T-helper 17 cell (primary cell): ENCODE measurements around the gene NANOS3. TPM values are rescaled to one million over a fixed set of nuclear protein-coding genes. Genes with fewer than 3 reads are reported as not detected.

Experiments used
- ATAC-seq: fragments of 150-1000 bp; cut with Tn5 transposase; 2 replicates; pipeline ENCODE4 v1.10.0; 2021; ENCODE audit warnings: mild to moderate bottlenecking, moderate library complexity
- DNase-seq, 3 donors: peaks; one replicate each; pipeline versions ENCODE4 v3.0.0 to v3.0.0-alpha.2; 2020 to 2021
- H3K9me3 ChIP-seq: one replicate; pipeline ENCODE4 v1.7.0; 2013; ENCODE audit warnings: low read length, mild to moderate bottlenecking; ENCODE audit not compliant: control insufficient read depth, poor library complexity, severe bottlenecking
- H3K27ac Mint-ChIP-seq: one replicate; pipeline ENCODE4 v1.8.0; 2022; ENCODE audit warnings: mild to moderate bottlenecking, moderate library complexity, mixed read lengths
- H3K27me3 Mint-ChIP-seq: one replicate; pipeline ENCODE4 v1.8.0; 2022; ENCODE audit warnings: mixed read lengths
- H3K36me3 Mint-ChIP-seq: one replicate; pipeline ENCODE4 v1.8.0; 2022; ENCODE audit warnings: low read depth, mixed read lengths
- H3K4me1 Mint-ChIP-seq: one replicate; pipeline ENCODE4 v1.8.0; 2022; ENCODE audit warnings: mild to moderate bottlenecking, mixed read lengths
- H3K4me3 Mint-ChIP-seq: one replicate; pipeline ENCODE4 v1.8.0; 2022; ENCODE audit warnings: mild to moderate bottlenecking, moderate library complexity, mixed read lengths
- total RNA-seq, 4 donors: library from RNA in 2 of 4; stranded (reverse) in 2 of 4; gene quantifications; one replicate each; pipeline ENCODE4 v1.2.3 and lab custom pipeline; 2022 to 2026

Gene NANOS3
- total RNA-seq: 1 to 10 TPM in 1 of 2 donors, under 1 TPM in 1; 0.60 to 2.6 TPM
- 1.0 to 3.9 reads per million in 2 donors for total RNA-seq (lab: John Stamatoyannopoulos, UW)

- Mint-ChIP-seq H3K4me3 (no peak within 1 kb of the TSS), H3K27ac (no peak within 1 kb of the TSS), H3K27me3 (peaks cover 8% of the 10 kb centered on the region), H3K4me1 (peaks cover 13% of the 10 kb centered on the region), H3K36me3 (no peaks in the 10 kb centered on the region)
- no peak for DNase-seq
- ATAC-seq: no peak
- H3K9me3 ChIP-seq: no peaks in the 10 kb centered on the region
Observed at GRCh38 chr19:13876834-13877233, at the start of gene NANOS3. Gene NANOS3 (plus strand): TSS chr19:13877134. CDS start chr19:13877249, 115 bp downstream.

GRCh38 chr19:13827656-13828055 is 49.3 kb upstream of the NANOS3 start:
- no peaks in the 10 kb centered on the region for H3K9me3 ChIP-seq
- Mint-ChIP-seq H3K4me1 (peaks cover 27% of the 10 kb centered on the region), H3K27me3 (no peaks in the 10 kb centered on the region), H3K27ac (peak overlapping the region; percentile 86), H3K4me3 (no peak overlapping the region), H3K36me3 (peaks cover 5% of the 10 kb centered on the region)
- DNase-seq (no peak), ATAC-seq (no peak)

GRCh38 chr19:13830114-13830740 is 46.7 kb upstream of the NANOS3 start:
- no peaks in the 10 kb centered on the region for H3K9me3 ChIP-seq
- Mint-ChIP-seq H3K4me1 (peaks cover 41% of the 10 kb centered on the region), H3K27me3 (no peaks in the 10 kb centered on the region), H3K36me3 (peaks cover 2% of the 10 kb centered on the region), H3K27ac (peak overlapping the region; percentile 100), H3K4me3 (peak overlapping the region; percentile 80)
- no peak for ATAC-seq
- peak in 1 of 3 donors; percentile 17 for DNase-seq

- Mint-ChIP-seq H3K27ac (peak overlapping the region; percentile 100), H3K4me1 (peaks cover 40% of the 10 kb centered on the region), H3K4me3 (peak overlapping the region; percentile 80), H3K36me3 (peaks cover 3% of the 10 kb centered on the region), H3K27me3 (no peaks in the 10 kb centered on the region)
- ATAC-seq: peak; percentile 3
- peak in 1 of 3 donors; percentile 29 for DNase-seq
- H3K9me3 ChIP-seq: no peaks in the 10 kb centered on the region
Observed at GRCh38 chr19:13830741-13831536, 46.0 kb upstream of the NANOS3 start.

DNA sequence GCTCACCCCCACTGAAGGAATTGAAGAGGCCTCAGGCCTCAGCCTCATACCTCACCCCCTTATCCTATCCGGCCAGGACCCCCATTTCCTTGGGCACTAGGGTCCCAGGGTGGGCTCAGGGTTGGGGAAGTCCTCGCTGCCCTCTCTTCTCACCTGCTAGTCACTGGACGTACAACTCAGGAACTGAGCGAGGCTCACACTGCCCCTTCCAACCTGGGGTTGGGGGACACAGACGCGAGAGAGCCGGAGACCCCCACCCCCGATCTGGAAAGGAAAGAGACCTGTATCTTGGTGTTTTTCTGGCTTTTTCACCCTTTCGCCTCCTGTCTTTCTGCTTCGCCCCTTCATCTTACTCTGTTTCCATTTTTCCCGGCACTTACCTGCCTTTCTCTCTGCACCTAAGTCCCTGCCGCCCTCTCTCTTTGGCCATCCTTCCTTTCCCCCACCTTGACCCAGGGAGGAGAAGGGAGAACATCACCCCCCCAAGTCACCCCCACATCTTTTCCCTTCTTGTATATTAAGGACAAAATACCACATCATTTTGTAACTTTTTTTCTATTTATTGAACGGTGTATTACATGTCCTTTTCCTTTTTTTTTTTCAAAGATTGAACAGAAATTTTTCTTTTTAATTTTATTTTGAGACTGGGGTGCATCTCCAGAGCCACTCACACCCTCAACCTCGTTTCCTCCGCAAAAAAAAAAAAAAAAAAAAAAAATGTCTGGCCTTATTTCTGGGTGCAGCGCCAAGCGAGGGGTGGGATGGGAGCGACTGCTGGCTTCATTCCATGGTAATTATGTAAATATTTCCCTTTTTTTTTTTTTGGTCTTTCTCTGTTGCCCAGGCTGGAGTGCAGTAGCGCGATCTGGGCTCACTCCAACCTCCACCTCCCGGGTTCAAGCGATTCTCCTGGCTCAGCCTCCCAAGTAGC is 45.1 kb upstream of the NANOS3 start:
- no peak for ATAC-seq
- H3K27me3 Mint-ChIP-seq: no peaks in the 10 kb centered on the region
- peak overlapping the region; percentile 96 for H3K4me3 Mint-ChIP-seq
- H3K9me3 ChIP-seq: no peaks in the 10 kb centered on the region
- H3K4me1 Mint-ChIP-seq: peaks cover 44% of the 10 kb centered on the region
- peak overlapping the region; percentile 100 for H3K27ac Mint-ChIP-seq
- H3K36me3 Mint-ChIP-seq: peaks cover 6% of the 10 kb centered on the region
- DNase-seq: no peak

DNA sequence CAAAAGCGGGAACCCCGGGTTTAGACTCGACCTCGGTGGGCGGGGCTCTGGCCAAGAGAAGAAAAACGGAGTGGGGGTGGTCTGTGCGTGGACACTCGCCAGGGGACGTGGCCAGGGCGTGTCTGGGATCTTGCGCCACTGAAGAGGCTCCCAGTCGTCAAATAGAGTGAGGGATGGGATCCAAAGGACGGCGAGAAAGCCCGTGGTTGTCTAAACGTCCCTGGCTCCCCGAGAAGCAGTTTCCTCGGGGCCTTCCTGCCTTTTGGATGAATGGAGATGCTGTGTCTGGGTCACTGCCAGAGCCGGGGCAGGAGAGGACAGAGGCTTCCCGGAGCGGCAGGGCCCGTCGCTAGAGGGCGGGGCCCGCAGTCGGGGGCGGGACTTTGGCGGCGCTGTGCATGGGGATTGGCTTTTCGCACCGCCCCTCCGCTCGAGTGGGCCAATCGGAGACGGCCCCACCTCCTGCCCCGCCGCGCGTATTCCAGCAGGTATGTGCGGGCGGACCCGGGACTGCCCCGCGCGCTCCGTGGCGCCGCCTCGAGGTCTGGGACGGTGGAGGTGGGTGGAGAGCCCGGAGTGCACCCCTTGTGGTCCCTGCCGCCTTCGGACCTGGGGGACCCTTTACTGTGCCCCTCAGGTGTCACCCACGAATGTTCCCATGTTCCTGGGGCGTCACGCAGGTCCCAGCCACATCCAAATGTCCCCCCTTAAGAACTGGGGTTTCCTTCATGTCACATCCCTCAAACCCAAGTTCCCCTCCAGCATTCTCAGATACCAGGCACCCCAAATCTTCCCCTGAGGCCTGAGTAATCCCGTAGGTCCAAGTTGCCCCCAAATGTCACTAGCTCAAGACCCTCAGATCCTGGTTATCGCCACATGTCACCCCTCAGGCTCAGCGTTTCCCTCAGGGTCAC is 43.3 kb upstream of the NANOS3 start:
- H3K4me1 Mint-ChIP-seq: peaks cover 54% of the 10 kb centered on the region
- peak; percentile 90 to 96 (median 92) for DNase-seq
- no peaks in the 10 kb centered on the region for H3K9me3 ChIP-seq
- H3K27me3 Mint-ChIP-seq: no peaks in the 10 kb centered on the region
- peak; percentile 66 for ATAC-seq
- H3K27ac Mint-ChIP-seq: peak overlapping the region; percentile 100
- peaks cover 4% of the 10 kb centered on the region for H3K36me3 Mint-ChIP-seq
- peak overlapping the region; percentile 96 for H3K4me3 Mint-ChIP-seq

- peak overlapping the region; percentile 96 for H3K4me3 Mint-ChIP-seq
- H3K9me3 ChIP-seq: no peaks in the 10 kb centered on the region
- DNase-seq: peak in 1 of 3 donors; percentile 35
- H3K27ac Mint-ChIP-seq: peak overlapping the region; percentile 100
- peaks cover 4% of the 10 kb centered on the region for H3K36me3 Mint-ChIP-seq
- peaks cover 62% of the 10 kb centered on the region for H3K4me1 Mint-ChIP-seq
- H3K27me3 Mint-ChIP-seq: no peaks in the 10 kb centered on the region
- no peak for ATAC-seq
Observed at GRCh38 chr19:13834244-13835069, 42.5 kb upstream of the NANOS3 start.

- Mint-ChIP-seq H3K4me1 (peaks cover 66% of the 10 kb centered on the region), H3K27me3 (no peaks in the 10 kb centered on the region), H3K27ac (peak overlapping the region; percentile 100), H3K4me3 (peak overlapping the region; percentile 96), H3K36me3 (peaks cover 7% of the 10 kb centered on the region)
- DNase-seq: peak in 1 of 3 donors; percentile 33
- ATAC-seq: no peak
- H3K9me3 ChIP-seq: no peaks in the 10 kb centered on the region
Observed at GRCh38 chr19:13835791-13836723, 40.9 kb upstream of the NANOS3 start.

- ATAC-seq (no peak), DNase-seq (no peak)
- H3K4me3 Mint-ChIP-seq: peak overlapping the region; percentile 96
- H3K27ac Mint-ChIP-seq: peak overlapping the region; percentile 100
- no peaks in the 10 kb centered on the region for H3K9me3 ChIP-seq
- H3K4me1 Mint-ChIP-seq: peaks cover 64% of the 10 kb centered on the region
- no peaks in the 10 kb centered on the region for H3K27me3 Mint-ChIP-seq
- peaks cover 7% of the 10 kb centered on the region for H3K36me3 Mint-ChIP-seq
Observed at GRCh38 chr19:13838435-13839129, 38.4 kb upstream of the NANOS3 start.

GRCh38 chr19:13839130-13839937 is 37.6 kb upstream of the NANOS3 start:
- Mint-ChIP-seq H3K4me1 (peaks cover 60% of the 10 kb centered on the region), H3K4me3 (peak overlapping the region; percentile 96), H3K27ac (peak overlapping the region; percentile 100), H3K36me3 (peaks cover 7% of the 10 kb centered on the region), H3K27me3 (no peaks in the 10 kb centered on the region)
- DNase-seq (peak; percentile 62 to 80 (median 69)), ATAC-seq (peak; percentile 16)
- H3K9me3 ChIP-seq: no peaks in the 10 kb centered on the region
